Hepatocyte (in vitro differentiated cells): ENCODE measurements around the gene PIGC.

Source experiments
- EZH2 ChIP-seq: fragments of 200-600 bp; sonication (generic); IDR thresholded peaks from 2 replicates; pipeline ENCODE4 v1.6.1; 2016; ENCODE audit warnings: antibody characterized with exemption, mild to moderate bottlenecking, borderline replicate concordance
- EZH2phosphoT487 ChIP-seq: fragments of 200-600 bp; sonication (generic); IDR thresholded peaks from one replicate; pipeline ENCODE4 v1.6.1; 2018; ENCODE audit warnings: antibody characterized with exemption, mild to moderate bottlenecking, low read depth, moderate library complexity; ENCODE audit not compliant: unreplicated experiment, severe bottlenecking
- TF ChIP-seq, protein P1 (sequence below): fragments of 200-600 bp; sonication (generic); IDR thresholded peaks from 2 replicates; pipeline ENCODE4 v1.5.1; 2016; ENCODE audit warnings: antibody characterized with exemption, mild to moderate bottlenecking; ENCODE audit not compliant: poor library complexity

DNA sequence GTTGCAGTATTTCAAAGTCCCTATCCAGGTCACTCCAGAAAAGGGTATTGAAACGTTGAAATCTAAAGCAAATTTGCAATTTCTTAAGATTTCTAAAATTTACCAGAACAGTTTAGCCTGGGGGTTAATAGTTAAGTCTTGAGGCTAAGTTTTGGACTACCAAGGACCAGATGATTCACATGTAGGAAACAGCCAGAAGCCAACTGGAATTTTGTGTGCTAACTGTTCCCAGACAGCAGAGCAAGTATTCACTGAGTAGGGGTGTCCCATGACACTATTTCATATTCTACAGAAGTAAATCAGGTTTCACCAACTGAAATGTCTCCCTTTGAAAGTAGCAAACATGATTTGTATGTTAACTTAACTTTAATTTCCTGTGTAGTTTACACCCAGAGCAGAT is 34.9 kb downstream of the PIGC start:
- TF ChIP-seq, protein P1, sequence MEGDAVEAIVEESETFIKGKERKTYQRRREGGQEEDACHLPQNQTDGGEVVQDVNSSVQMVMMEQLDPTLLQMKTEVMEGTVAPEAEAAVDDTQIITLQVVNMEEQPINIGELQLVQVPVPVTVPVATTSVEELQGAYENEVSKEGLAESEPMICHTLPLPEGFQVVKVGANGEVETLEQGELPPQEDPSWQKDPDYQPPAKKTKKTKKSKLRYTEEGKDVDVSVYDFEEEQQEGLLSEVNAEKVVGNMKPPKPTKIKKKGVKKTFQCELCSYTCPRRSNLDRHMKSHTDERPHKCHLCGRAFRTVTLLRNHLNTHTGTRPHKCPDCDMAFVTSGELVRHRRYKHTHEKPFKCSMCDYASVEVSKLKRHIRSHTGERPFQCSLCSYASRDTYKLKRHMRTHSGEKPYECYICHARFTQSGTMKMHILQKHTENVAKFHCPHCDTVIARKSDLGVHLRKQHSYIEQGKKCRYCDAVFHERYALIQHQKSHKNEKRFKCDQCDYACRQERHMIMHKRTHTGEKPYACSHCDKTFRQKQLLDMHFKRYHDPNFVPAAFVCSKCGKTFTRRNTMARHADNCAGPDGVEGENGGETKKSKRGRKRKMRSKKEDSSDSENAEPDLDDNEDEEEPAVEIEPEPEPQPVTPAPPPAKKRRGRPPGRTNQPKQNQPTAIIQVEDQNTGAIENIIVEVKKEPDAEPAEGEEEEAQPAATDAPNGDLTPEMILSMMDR, result no peak
- TF ChIP-seq EZH2 (no peak), EZH2phosphoT487 (no peak)
